HL-60 (cell line): ENCODE results near the gene NCEH1.

Source experiments
- CTCF ChIP-seq: IDR thresholded peaks from one replicate; pipeline ENCODE4 v1.5.1; 2011; ENCODE audit warnings: low read length, control low read depth, inconsistent platforms; ENCODE audit not compliant: insufficient read depth
- GABPA ChIP-seq: IDR thresholded peaks from 2 replicates; pipeline ENCODE4 v1.6.1; 2012; ENCODE audit warnings: low read depth
- POLR2AphosphoS5 ChIP-seq: IDR thresholded peaks from 2 replicates; pipeline ENCODE4 v1.6.1; 2012; ENCODE audit warnings: low read depth
- SPI1 ChIP-seq: IDR thresholded peaks from 2 replicates; pipeline ENCODE4 v1.6.1; 2012; ENCODE audit warnings: low read depth, mild to moderate bottlenecking, borderline replicate concordance

GRCh38 chr3:172708921-172709773 is 1.7 kb downstream of the NCEH1 start:
- TF ChIP-seq CTCF (no peak), POLR2AphosphoS5 (no peak), SPI1 (no peak), GABPA (no peak)
